ENCODE data around the gene VPS51.

The VPS51 gene

DNA sequence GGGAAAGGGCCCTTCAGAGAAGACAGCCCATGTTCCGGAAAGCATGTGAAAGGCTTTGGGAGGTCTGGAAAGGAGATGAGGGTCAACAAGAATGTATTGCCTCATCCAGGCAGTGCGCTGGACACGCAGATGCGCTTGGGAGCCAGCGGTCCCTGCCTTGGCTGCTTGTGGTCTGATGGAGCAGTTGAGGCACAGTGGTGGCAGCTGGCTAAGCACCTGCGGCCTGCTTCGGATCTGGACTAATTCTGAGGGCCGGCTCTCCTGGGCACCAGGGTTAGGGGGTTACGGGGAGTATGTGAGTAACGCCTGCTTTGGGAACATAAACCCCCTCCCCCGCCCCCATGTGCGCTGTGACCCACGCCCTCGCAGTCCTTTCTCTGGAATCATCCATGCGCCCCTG is 11.1 kb downstream of the VPS51 start:
- no peak for DNase-seq
- Mint-ChIP-seq H3K27ac (peak overlapping the region; percentile 50), H3K27me3 (peaks cover 4% of the 10 kb centered on the region), H3K4me1 (peaks cover 33% of the 10 kb centered on the region), H3K36me3 (peaks cover 30% of the 10 kb centered on the region), H3K4me3 (no peak overlapping the region), H3K9me3 (no peaks in the 10 kb centered on the region)
- CTCF ChIA-PET: interaction anchor here (8.7 kb wide), 1 partner anchor 9 kb away, joined by 60 read pairs; the partner anchor contains the start of gene VPS51

- Mint-ChIP-seq H3K9me3 (no peaks in the 10 kb centered on the region), H3K27ac (no peak overlapping the region), H3K36me3 (peaks cover 29% of the 10 kb centered on the region), H3K27me3 (peaks cover 4% of the 10 kb centered on the region), H3K4me3 (no peak overlapping the region), H3K4me1 (peaks cover 33% of the 10 kb centered on the region)
- CTCF ChIA-PET: interaction anchor here (1.0 to 8.7 kb wide), 3 partner anchors 9 to 12 kb away, joined by 3 to 60 read pairs (median 4); partner anchors contain the start of genes VPS51 and ZNHIT2
- no peak for DNase-seq
Measured at GRCh38 chr11:65107751-65108468, 11.9 kb downstream of the VPS51 start.

DNA sequence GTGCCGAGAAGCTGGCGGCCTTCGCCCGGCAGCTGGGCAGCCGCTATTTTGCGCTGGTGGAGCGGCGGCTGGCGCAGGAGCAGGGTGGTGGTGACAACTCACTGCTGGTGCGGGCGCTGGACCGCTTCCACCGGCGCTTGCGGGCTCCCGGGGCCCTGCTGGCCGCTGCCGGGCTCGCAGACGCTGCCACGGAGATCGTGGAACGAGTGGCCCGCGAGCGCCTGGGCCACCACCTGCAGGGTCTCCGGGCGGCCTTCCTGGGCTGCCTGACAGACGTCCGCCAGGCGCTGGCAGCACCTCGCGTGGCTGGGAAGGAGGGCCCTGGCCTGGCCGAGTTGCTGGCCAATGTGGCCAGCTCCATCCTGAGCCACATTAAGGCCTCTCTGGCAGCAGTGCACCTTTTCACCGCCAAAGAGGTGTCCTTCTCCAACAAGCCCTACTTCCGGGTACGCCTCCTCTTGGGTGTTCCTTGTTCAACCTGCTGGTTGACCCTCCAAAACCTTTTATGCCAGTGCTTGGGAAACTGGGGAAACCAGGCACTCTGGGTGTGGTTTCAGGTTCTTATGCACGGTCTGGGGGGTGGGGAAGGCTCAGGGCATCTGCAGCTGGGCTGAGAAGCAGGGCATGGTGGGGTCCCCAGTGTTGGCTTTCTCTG is 12.6 kb downstream of the VPS51 start:
- no peak overlapping the region for H3K4me3 Mint-ChIP-seq
- H3K27me3 Mint-ChIP-seq: peaks cover 4% of the 10 kb centered on the region
- no peaks in the 10 kb centered on the region for H3K9me3 Mint-ChIP-seq
- CTCF ChIA-PET: interaction anchor here (0.5 to 8.7 kb wide), 5 partner anchors 9 to 401 kb away, joined by 3 to 60 read pairs (median 3); partner anchors contain the start of genes VPS51 and ZNHIT2
- DNase-seq: no peak
- peaks cover 31% of the 10 kb centered on the region for H3K36me3 Mint-ChIP-seq
- no peak overlapping the region for H3K27ac Mint-ChIP-seq
- peaks cover 40% of the 10 kb centered on the region for H3K4me1 Mint-ChIP-seq

DNA sequence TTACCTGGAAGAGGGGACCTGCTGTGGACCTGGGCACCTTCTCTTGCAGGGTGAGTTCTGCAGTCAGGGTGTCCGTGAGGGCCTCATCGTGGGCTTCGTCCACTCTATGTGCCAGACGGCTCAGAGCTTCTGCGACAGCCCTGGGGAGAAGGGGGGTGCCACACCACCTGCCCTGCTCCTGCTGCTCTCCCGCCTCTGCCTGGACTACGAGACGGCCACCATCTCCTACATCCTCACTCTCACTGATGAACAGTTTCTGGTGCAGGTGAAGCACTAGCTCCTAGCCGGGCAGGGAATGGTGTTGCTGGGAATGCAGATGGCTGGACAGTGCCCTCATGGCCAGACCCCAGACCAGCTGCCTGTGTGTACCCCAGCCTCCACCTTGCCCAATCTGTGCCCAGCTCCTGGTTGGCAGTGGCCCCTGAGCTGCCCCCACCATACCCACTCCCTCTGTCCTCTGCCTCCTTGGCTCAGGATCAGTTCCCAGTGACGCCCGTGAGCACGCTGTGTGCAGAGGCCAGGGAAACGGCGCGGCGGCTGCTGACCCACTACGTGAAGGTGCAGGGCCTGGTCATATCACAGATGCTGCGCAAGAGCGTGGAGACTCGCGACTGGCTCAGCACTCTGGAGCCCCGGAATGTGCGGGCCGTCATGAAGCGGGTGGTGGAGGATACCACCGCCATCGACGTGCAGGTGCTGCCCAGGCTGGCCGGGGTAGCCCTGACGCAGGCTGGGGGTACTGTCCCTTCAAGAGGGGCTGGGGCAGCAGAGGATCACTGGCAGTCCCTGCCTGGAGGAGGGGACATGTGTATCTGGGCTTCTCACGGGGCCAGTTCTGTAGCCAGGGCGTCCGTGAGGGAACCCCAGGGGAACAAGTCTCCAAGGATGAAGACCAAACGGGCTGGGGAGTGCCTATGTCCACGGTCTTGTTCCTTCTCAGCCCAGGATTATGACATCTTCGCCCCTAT is 13.5 kb downstream of the VPS51 start:
- Mint-ChIP-seq H3K9me3 (no peaks in the 10 kb centered on the region), H3K4me1 (peaks cover 47% of the 10 kb centered on the region), H3K36me3 (peaks cover 33% of the 10 kb centered on the region), H3K27me3 (peaks cover 4% of the 10 kb centered on the region), H3K27ac (no peak overlapping the region), H3K4me3 (no peak overlapping the region)
- no peak for DNase-seq
- CTCF ChIA-PET: interaction anchor here (0.6 to 8.7 kb wide), 21 partner anchors 8 to 950 kb away, joined by 3 to 60 read pairs (median 5); partner anchors contain the start of genes CAPN1, CDCA5, FAU and MRPL49

GRCh38 chr11:65110354-65110861 is 14.4 kb downstream of the VPS51 start:
- Mint-ChIP-seq H3K27ac (peak overlapping the region; percentile 82), H3K4me1 (peaks cover 41% of the 10 kb centered on the region), H3K27me3 (peaks cover 4% of the 10 kb centered on the region), H3K4me3 (no peak overlapping the region), H3K36me3 (peaks cover 29% of the 10 kb centered on the region), H3K9me3 (no peaks in the 10 kb centered on the region)
- CTCF ChIA-PET: interaction anchor here (0.7 to 8.7 kb wide), 24 partner anchors 9 to 949 kb away, joined by 3 to 60 read pairs (median 4); partner anchors contain the start of genes CAPN1, CDCA5, FAU and MRPL49
- DNase-seq: peak; percentile 97

DNA sequence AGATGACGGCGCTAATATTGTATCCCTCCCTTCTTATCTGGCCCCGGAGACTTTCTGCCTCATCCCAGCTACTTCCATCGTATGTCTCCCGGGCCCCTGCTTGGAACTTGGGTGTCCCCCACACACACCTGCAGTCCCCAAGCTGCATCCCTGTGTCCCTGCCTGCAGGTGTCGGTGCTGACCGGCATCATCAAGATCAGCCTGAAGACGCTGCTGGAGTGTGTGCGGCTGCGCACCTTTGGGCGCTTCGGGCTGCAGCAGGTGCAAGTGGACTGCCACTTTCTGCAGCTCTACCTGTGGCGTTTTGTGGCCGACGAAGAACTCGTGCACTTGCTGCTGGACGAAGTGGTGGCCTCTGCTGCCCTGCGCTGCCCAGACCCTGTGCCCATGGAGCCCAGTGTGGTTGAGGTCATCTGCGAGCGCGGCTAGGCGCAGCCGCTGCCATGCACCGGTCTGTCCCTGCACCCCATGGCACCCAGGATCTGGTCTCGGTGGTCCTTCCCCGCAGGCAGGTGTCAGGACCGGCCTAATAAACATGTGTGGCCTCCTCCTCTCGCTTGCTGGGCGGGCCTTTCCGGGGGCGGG is 15.2 kb downstream of the VPS51 start:
- peak overlapping the region; percentile 92 for H3K27ac Mint-ChIP-seq

GRCh38 chr11:65111744-65112545 is 15.9 kb downstream of the VPS51 start, which contains the start of gene TM7SF2:
Gene TM7SF2 (plus strand): TSS chr11:65111872. CDS start chr11:65112016, 144 bp downstream.
- H3K4me3 Mint-ChIP-seq: peak within 1 kb of the TSS; percentile 87
- H3K4me1 Mint-ChIP-seq: peaks cover 53% of the 10 kb centered on the region
- no peaks in the 10 kb centered on the region for H3K9me3 Mint-ChIP-seq
- peak within 1 kb of the TSS; percentile 92 for H3K27ac Mint-ChIP-seq
- peak; percentile 98 for DNase-seq
- peaks cover 4% of the 10 kb centered on the region for H3K27me3 Mint-ChIP-seq
- CTCF ChIA-PET: interaction anchor here (0.6 to 8.7 kb wide), 13 partner anchors 8 to 265 kb away, joined by 3 to 60 read pairs (median 6); partner anchors contain the start of genes ARL2, CAPN1, CDCA5 and FAU
- peaks cover 21% of the 10 kb centered on the region for H3K36me3 Mint-ChIP-seq

More for the DNA sequence above, 15.2 kb downstream of the VPS51 start:
- no peaks in the 10 kb centered on the region for H3K9me3 Mint-ChIP-seq
- CTCF ChIA-PET: interaction anchor here (0.7 to 8.7 kb wide), 19 partner anchors 9 to 264 kb away, joined by 3 to 60 read pairs (median 6); partner anchors contain the start of genes ARL2, CAPN1, CDCA5 and FAU
- H3K4me1 Mint-ChIP-seq: peaks cover 47% of the 10 kb centered on the region
- H3K4me3 Mint-ChIP-seq: peak overlapping the region; percentile 87
- no peak for DNase-seq
- H3K36me3 Mint-ChIP-seq: peaks cover 21% of the 10 kb centered on the region
- peaks cover 4% of the 10 kb centered on the region for H3K27me3 Mint-ChIP-seq

- DNase-seq: peak; percentile 85
- peaks cover 54% of the 10 kb centered on the region for H3K4me1 Mint-ChIP-seq
- H3K36me3 Mint-ChIP-seq: peaks cover 21% of the 10 kb centered on the region
- H3K27ac Mint-ChIP-seq: peak overlapping the region; percentile 92
- H3K27me3 Mint-ChIP-seq: peaks cover 4% of the 10 kb centered on the region
- CTCF ChIA-PET: interaction anchor here (0.6 to 8.7 kb wide), 13 partner anchors 8 to 266 kb away, joined by 3 to 60 read pairs (median 6); partner anchors contain the start of genes ARL2, CAPN1, CDCA5 and FAU
- H3K9me3 Mint-ChIP-seq: no peaks in the 10 kb centered on the region
- H3K4me3 Mint-ChIP-seq: peak overlapping the region; percentile 87
Measured at GRCh38 chr11:65112546-65113360, 16.7 kb downstream of the VPS51 start.

GRCh38 chr11:65113361-65113756 is 17.3 kb downstream of the VPS51 start:
- CTCF ChIA-PET: interaction anchor here (0.6 to 8.7 kb wide), 10 partner anchors 7 to 355 kb away, joined by 3 to 60 read pairs (median 4); partner anchors contain the start of genes CDCA5, FAU, MRPL49 and SAC3D1
- Mint-ChIP-seq H3K27me3 (peaks cover 4% of the 10 kb centered on the region), H3K4me3 (peak overlapping the region; percentile 87), H3K4me1 (peaks cover 58% of the 10 kb centered on the region), H3K9me3 (no peaks in the 10 kb centered on the region), H3K36me3 (peaks cover 25% of the 10 kb centered on the region), H3K27ac (peak overlapping the region; percentile 92)
- DNase-seq: no peak

GRCh38 chr11:65113839-65114238 is 17.8 kb downstream of the VPS51 start:
- Mint-ChIP-seq H3K9me3 (no peaks in the 10 kb centered on the region), H3K27ac (peak overlapping the region; percentile 92), H3K36me3 (peaks cover 28% of the 10 kb centered on the region), H3K4me1 (peaks cover 62% of the 10 kb centered on the region), H3K4me3 (peak overlapping the region; percentile 87), H3K27me3 (peaks cover 4% of the 10 kb centered on the region)
- CTCF ChIA-PET: interaction anchor here (0.6 to 8.7 kb wide), 5 partner anchors 7 to 355 kb away, joined by 3 to 60 read pairs (median 4); partner anchors contain the start of genes FAU, MRPL49 and VPS51
- no peak for DNase-seq

GRCh38 chr11:65114538-65115171 is 18.6 kb downstream of the VPS51 start:
- Mint-ChIP-seq H3K4me1 (peaks cover 66% of the 10 kb centered on the region), H3K9me3 (no peaks in the 10 kb centered on the region), H3K27ac (no peak overlapping the region), H3K27me3 (peaks cover 4% of the 10 kb centered on the region), H3K4me3 (peak overlapping the region; percentile 87), H3K36me3 (peaks cover 27% of the 10 kb centered on the region)
- no peak for DNase-seq
- CTCF ChIA-PET: interaction anchor here (8.7 kb wide), 1 partner anchor 17 kb away, joined by 60 read pairs; the partner anchor contains the start of gene VPS51
